CD4-positive, CD25-positive, alpha-beta regulatory T cell (primary cell): ENCODE data around the gene L3HYPDH. TPM values are rescaled to one million over a fixed set of nuclear protein-coding genes. Genes with fewer than 3 reads are reported as not detected.

Experiments
- polyA plus RNA-seq, 4 donors: library from polyadenylated mRNA; unstranded; fragments of 300-500 nt; fragmentation: Illumina TruSeq; gene quantifications; one replicate each; pipeline ENCODE4 v1.2.3, GENCODE V29; 2021
- total RNA-seq: library from RNA; stranded (reverse); gene quantifications from one replicate; pipeline ENCODE4 v1.2.3, GENCODE V29; 2022

The L3HYPDH gene
- total and polyA plus RNA-seq, 5 donors from 2014 or later = 3.5 to 20.6 (median 5.1) TPM

Other genes starting within 250 kb of the L3HYPDH start
- 1.3 TPM for gene GPR135, start 19.0 kb downstream of the L3HYPDH start, total RNA-seq
- gene GPR135, start 19.0 kb downstream of the L3HYPDH start, polyA plus RNA-seq = under 1 TPM in 3 of 4 donors, not detected in 1; 0.22 to 0.37 (median 0.33) TPM
- gene JKAMP, start 109 bp upstream of the L3HYPDH start, total RNA-seq = 21.0 TPM
- gene JKAMP, start 109 bp upstream of the L3HYPDH start, polyA plus RNA-seq = 10 to 100 TPM; 56.7 to 83.4 (median 63.5) TPM
- gene CCDC175, start 92.4 kb upstream of the L3HYPDH start, total RNA-seq = 0.22 TPM
- gene CCDC175, start 92.4 kb upstream of the L3HYPDH start, polyA plus RNA-seq = not detected